ENCODE data around the gene PPP1CC.

DNA sequence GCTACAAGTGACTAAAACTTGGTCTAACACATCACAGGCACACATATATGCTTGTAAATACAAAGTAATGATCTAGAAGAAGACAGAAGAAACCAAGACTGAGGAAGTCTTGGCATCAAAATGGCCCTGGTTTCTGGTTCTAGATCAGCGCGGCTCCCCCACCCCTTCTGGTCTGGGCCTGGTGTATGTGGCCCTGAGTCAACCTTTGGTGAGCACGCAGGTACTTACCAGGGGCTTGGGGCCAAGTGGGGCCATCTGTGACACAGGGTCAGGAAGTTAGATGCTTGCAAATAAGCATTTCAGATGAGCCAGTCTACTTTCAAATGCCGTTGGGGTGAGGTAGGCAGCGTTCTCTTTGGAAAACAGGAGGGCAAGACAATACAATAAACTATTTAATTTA, 40.6 kb downstream of the PPP1CC start:
- TF ChIP-seq, protein P1, sequence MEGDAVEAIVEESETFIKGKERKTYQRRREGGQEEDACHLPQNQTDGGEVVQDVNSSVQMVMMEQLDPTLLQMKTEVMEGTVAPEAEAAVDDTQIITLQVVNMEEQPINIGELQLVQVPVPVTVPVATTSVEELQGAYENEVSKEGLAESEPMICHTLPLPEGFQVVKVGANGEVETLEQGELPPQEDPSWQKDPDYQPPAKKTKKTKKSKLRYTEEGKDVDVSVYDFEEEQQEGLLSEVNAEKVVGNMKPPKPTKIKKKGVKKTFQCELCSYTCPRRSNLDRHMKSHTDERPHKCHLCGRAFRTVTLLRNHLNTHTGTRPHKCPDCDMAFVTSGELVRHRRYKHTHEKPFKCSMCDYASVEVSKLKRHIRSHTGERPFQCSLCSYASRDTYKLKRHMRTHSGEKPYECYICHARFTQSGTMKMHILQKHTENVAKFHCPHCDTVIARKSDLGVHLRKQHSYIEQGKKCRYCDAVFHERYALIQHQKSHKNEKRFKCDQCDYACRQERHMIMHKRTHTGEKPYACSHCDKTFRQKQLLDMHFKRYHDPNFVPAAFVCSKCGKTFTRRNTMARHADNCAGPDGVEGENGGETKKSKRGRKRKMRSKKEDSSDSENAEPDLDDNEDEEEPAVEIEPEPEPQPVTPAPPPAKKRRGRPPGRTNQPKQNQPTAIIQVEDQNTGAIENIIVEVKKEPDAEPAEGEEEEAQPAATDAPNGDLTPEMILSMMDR (IDR thresholded peaks at IDR 0.05) = no peak
- TF ChIP-seq MXD4 (CRISPR knock-in tag; IDR thresholded peaks at IDR 0.05; ENCODE audit: borderline replicate concordance) (no peak), ZNF232 (CRISPR knock-in tag; IDR thresholded peaks at IDR 0.05) (no peak), ETV6 (CRISPR knock-in tag; IDR thresholded peaks at IDR 0.05) (no peak), ESRRA (CRISPR knock-in tag; IDR thresholded peaks at IDR 0.05; ENCODE audit: borderline replicate concordance) (no peak), TEAD4 (CRISPR knock-in tag; IDR thresholded peaks at IDR 0.05) (no peak)
- TF ChIP-seq, protein P2, sequence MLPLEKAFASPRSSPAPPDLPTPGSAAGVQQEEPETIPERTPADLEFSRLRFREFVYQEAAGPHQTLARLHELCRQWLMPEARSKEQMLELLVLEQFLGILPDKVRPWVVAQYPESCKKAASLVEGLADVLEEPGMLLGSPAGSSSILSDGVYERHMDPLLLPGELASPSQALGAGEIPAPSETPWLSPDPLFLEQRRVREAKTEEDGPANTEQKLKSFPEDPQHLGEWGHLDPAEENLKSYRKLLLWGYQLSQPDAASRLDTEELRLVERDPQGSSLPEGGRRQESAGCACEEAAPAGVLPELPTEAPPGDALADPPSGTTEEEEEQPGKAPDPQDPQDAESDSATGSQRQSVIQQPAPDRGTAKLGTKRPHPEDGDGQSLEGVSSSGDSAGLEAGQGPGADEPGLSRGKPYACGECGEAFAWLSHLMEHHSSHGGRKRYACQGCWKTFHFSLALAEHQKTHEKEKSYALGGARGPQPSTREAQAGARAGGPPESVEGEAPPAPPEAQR (CRISPR knock-in tag; IDR thresholded peaks at IDR 0.05) = no peak
- TF ChIP-seq, protein P3, sequence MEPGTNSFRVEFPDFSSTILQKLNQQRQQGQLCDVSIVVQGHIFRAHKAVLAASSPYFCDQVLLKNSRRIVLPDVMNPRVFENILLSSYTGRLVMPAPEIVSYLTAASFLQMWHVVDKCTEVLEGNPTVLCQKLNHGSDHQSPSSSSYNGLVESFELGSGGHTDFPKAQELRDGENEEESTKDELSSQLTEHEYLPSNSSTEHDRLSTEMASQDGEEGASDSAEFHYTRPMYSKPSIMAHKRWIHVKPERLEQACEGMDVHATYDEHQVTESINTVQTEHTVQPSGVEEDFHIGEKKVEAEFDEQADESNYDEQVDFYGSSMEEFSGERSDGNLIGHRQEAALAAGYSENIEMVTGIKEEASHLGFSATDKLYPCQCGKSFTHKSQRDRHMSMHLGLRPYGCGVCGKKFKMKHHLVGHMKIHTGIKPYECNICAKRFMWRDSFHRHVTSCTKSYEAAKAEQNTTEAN (CRISPR knock-in tag; IDR thresholded peaks at IDR 0.05) = no peak
- TF ChIP-seq, protein P4, sequence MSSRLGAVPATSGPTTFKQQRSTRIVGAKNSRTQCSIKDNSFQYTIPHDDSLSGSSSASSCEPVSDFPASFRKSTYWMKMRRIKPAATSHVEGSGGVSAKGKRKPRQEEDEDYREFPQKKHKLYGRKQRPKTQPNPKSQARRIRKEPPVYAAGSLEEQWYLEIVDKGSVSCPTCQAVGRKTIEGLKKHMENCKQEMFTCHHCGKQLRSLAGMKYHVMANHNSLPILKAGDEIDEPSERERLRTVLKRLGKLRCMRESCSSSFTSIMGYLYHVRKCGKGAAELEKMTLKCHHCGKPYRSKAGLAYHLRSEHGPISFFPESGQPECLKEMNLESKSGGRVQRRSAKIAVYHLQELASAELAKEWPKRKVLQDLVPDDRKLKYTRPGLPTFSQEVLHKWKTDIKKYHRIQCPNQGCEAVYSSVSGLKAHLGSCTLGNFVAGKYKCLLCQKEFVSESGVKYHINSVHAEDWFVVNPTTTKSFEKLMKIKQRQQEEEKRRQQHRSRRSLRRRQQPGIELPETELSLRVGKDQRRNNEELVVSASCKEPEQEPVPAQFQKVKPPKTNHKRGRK (CRISPR knock-in tag; IDR thresholded peaks at IDR 0.05; ENCODE audit: borderline replicate concordance) = no peak
- TF ChIP-seq, protein P5, sequence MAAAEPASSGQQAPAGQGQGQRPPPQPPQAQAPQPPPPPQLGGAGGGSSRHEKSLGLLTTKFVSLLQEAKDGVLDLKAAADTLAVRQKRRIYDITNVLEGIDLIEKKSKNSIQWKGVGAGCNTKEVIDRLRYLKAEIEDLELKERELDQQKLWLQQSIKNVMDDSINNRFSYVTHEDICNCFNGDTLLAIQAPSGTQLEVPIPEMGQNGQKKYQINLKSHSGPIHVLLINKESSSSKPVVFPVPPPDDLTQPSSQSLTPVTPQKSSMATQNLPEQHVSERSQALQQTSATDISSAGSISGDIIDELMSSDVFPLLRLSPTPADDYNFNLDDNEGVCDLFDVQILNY (CRISPR knock-in tag; IDR thresholded peaks at IDR 0.05) = no peak
- TF ChIP-seq, protein P6, sequence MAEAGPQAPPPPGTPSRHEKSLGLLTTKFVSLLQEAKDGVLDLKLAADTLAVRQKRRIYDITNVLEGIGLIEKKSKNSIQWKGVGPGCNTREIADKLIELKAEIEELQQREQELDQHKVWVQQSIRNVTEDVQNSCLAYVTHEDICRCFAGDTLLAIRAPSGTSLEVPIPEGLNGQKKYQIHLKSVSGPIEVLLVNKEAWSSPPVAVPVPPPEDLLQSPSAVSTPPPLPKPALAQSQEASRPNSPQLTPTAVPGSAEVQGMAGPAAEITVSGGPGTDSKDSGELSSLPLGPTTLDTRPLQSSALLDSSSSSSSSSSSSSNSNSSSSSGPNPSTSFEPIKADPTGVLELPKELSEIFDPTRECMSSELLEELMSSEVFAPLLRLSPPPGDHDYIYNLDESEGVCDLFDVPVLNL (CRISPR knock-in tag; IDR thresholded peaks at IDR 0.05; ENCODE audit: borderline replicate concordance, low read depth) = no peak
